Hepatocyte (in vitro differentiated cells): ENCODE measurements around the gene MAGEB6. TPM values are rescaled to one million over a fixed set of nuclear protein-coding genes. Genes with fewer than 3 reads are reported as not detected.
"Not testable (repeated sequence)": the region's sequence is repeated elsewhere in the genome, so short reads cannot be mapped to it uniquely, and the experiment has no call there.

ENCODE experiments used
- DNase-seq: peaks from one replicate; pipeline ENCODE4 v3.0.0-alpha.2; 2016; ENCODE audit warnings: low spot score
- H2AFZ ChIP-seq: fragments of 200-600 bp; sonication (generic); 2 replicates; pipeline ENCODE4 v1.6.0; 2016; ENCODE audit warnings: antibody characterized with exemption, mild to moderate bottlenecking
- H3K27ac ChIP-seq: fragments of 200-600 bp; sonication (generic); 2 replicates; pipeline ENCODE4 v1.5.1; 2016; ENCODE audit warnings: mild to moderate bottlenecking
- H3K27me3 ChIP-seq: fragments of 200-600 bp; sonication (generic); 2 replicates; pipeline ENCODE4 v1.6.1; 2016
- H3K36me3 ChIP-seq: fragments of 200-600 bp; sonication (generic); replicated peaks from 2 replicates; pipeline ENCODE4 v1.5.1; 2016; ENCODE audit warnings: low read depth; ENCODE audit not compliant: insufficient read depth
- H3K4me1 ChIP-seq: fragments of 200-600 bp; sonication (generic); 2 replicates; pipeline ENCODE4 v1.5.1; 2016; ENCODE audit warnings: mild to moderate bottlenecking, moderate library complexity; ENCODE audit not compliant: insufficient read depth
- H3K4me2 ChIP-seq: fragments of 200-600 bp; sonication (generic); 2 replicates; pipeline ENCODE4 v1.6.0; 2016
- H3K4me3 ChIP-seq: fragments of 200-600 bp; sonication (generic); 2 replicates; pipeline ENCODE4 v1.5.1; 2016; ENCODE audit warnings: mild to moderate bottlenecking
- H3K79me2 ChIP-seq: fragments of 200-600 bp; sonication (generic); 2 replicates; pipeline ENCODE4 v1.6.0; 2017; ENCODE audit warnings: mild to moderate bottlenecking
- H3K9me2 ChIP-seq: fragments of 200-600 bp; sonication (generic); replicated peaks from 2 replicates; pipeline ENCODE4 v1.6.0; 2017; ENCODE audit warnings: mild to moderate bottlenecking; ENCODE audit not compliant: insufficient read depth
- H3K9me3 ChIP-seq: fragments of 200-600 bp; sonication (generic); 2 replicates; pipeline ENCODE4 v1.5.1; 2016; ENCODE audit warnings: low read depth, mild to moderate bottlenecking
- H4K20me1 ChIP-seq: fragments of 200-600 bp; sonication (generic); 2 replicates; pipeline ENCODE4 v1.6.0; 2016; ENCODE audit warnings: mild to moderate bottlenecking; ENCODE audit not compliant: insufficient read depth, poor library complexity, severe bottlenecking
- CTCF ChIP-seq: fragments of 200-600 bp; sonication (generic); IDR thresholded peaks from 2 replicates; pipeline ENCODE4 v1.5.1; 2016; ENCODE audit warnings: antibody characterized with exemption, mild to moderate bottlenecking; ENCODE audit not compliant: poor library complexity
- EZH2 ChIP-seq: fragments of 200-600 bp; sonication (generic); IDR thresholded peaks from 2 replicates; pipeline ENCODE4 v1.6.1; 2016; ENCODE audit warnings: antibody characterized with exemption, mild to moderate bottlenecking, borderline replicate concordance
- EZH2phosphoT487 ChIP-seq: fragments of 200-600 bp; sonication (generic); IDR thresholded peaks from one replicate; pipeline ENCODE4 v1.6.1; 2018; ENCODE audit warnings: antibody characterized with exemption, mild to moderate bottlenecking, low read depth, moderate library complexity; ENCODE audit not compliant: unreplicated experiment, severe bottlenecking
- WGBS: methylation state at CpG from one replicate; pipeline ENCODE4 v1.1.6; 2016; ENCODE audit warnings: low lambda C conversion rate; ENCODE audit errors: missing lambda C conversion rate; 5-methylcytosine and 5-hydroxymethylcytosine counted together
- polyA plus RNA-seq: library from polyadenylated mRNA; unstranded; fragments of >200 nt; fragmentation: Nextera tagmentation; extraction: Ambion mirVana; gene quantifications from 2 replicates; pipeline ENCODE4 v1.2.1, GENCODE V29; 2016
- total RNA-seq: library from RNA; depleted of rRNA; stranded (reverse); fragments of >200 nt; gene quantifications from 2 replicates; pipeline ENCODE4 v1.2.3, GENCODE V29; 2014

Gene MAGEB6
- not detected in 2 replicates for total RNA-seq
- polyA plus RNA-seq: not detected in 2 replicates

GRCh38 chrX:26192204-26192603, at the start of gene MAGEB6:
Gene MAGEB6, plus strand, starts transcription at chrX:26192440. Its CDS starts 1,407 bp downstream, at chrX:26193847.
- no peak within 1 kb of the TSS for H2AFZ ChIP-seq
- 83% methylated on average over 17 of the region's 17 CpGs for WGBS

GRCh38 chrX:26146024-26146423, 46.2 kb upstream of the MAGEB6 start:
- H3K9me3 ChIP-seq: no peaks in the 10 kb centered on the region

More at GRCh38 chrX:26192204-26192603, at the start of gene MAGEB6:
- Histone ChIP-seq H3K79me2 (no peaks in the 10 kb centered on the region), H3K27ac (no peak within 1 kb of the TSS), H4K20me1 (no peaks in the 10 kb centered on the region), H3K9me3 (no peaks in the 10 kb centered on the region), H3K27me3 (no peaks in the 10 kb centered on the region), H3K4me3 (no peak within 1 kb of the TSS), H3K9me2 (no peaks in the 10 kb centered on the region), H3K4me1 (no peaks in the 10 kb centered on the region), H3K4me2 (no peak within 1 kb of the TSS), H3K36me3 (no peaks in the 10 kb centered on the region)
- DNase-seq: no peak
- no peak for TF ChIP-seq CTCF
- TF ChIP-seq EZH2: no peak
- no peak for TF ChIP-seq EZH2phosphoT487

GRCh38 chrX:26160301-26160700, 31.9 kb upstream of the MAGEB6 start, which contains the start of gene MAGEB6B:
Gene MAGEB6B, plus strand, starts transcription at chrX:26160601. Its CDS starts 0 bp downstream, at chrX:26160601.
- TF ChIP-seq CTCF: no peak
- TF ChIP-seq EZH2phosphoT487: no peak
- no peak for TF ChIP-seq EZH2
- no peak within 1 kb of the TSS for H3K27ac ChIP-seq
- no peak within 1 kb of the TSS for H2AFZ ChIP-seq
- H3K4me1 ChIP-seq: no peaks in the 10 kb centered on the region
- H3K36me3 ChIP-seq: no peaks in the 10 kb centered on the region
- no peaks in the 10 kb centered on the region for H3K79me2 ChIP-seq
- no peak within 1 kb of the TSS for H3K4me3 ChIP-seq
- H3K4me2 ChIP-seq: no peak within 1 kb of the TSS
- no peaks in the 10 kb centered on the region for H3K9me3 ChIP-seq
- H4K20me1 ChIP-seq: no peaks in the 10 kb centered on the region
- no peak for DNase-seq
- H3K27me3 ChIP-seq: no peaks in the 10 kb centered on the region
- no peaks in the 10 kb centered on the region for H3K9me2 ChIP-seq
- 93% methylated on average over 10 of the region's 10 CpGs for WGBS

More at GRCh38 chrX:26146024-26146423, 46.2 kb upstream of the MAGEB6 start:
- H3K4me2 ChIP-seq: no peak overlapping the region
- TF ChIP-seq CTCF: no peak
- DNase-seq: no peak
- no peaks in the 10 kb centered on the region for H3K27me3 ChIP-seq
- H4K20me1 ChIP-seq: no peaks in the 10 kb centered on the region
- no peak overlapping the region for H3K4me3 ChIP-seq
- no peaks in the 10 kb centered on the region for H3K79me2 ChIP-seq
- no peaks in the 10 kb centered on the region for H3K9me2 ChIP-seq
- no peak overlapping the region for H3K27ac ChIP-seq
- no peaks in the 10 kb centered on the region for H3K4me1 ChIP-seq
- WGBS: 37% methylated on average over 2 of the region's 2 CpGs
- H2AFZ ChIP-seq: no peak overlapping the region
- no peaks in the 10 kb centered on the region for H3K36me3 ChIP-seq

- Histone ChIP-seq H4K20me1 (no peaks in the 10 kb centered on the region), H3K9me2 (no peaks in the 10 kb centered on the region), H2AFZ (no peak overlapping the region), H3K36me3 (no peaks in the 10 kb centered on the region), H3K79me2 (no peaks in the 10 kb centered on the region), H3K4me3 (no peak overlapping the region), H3K4me2 (no peak overlapping the region), H3K27ac (no peak overlapping the region), H3K9me3 (no peaks in the 10 kb centered on the region), H3K27me3 (no peaks in the 10 kb centered on the region), H3K4me1 (no peaks in the 10 kb centered on the region)
- DNase-seq: no peak
- no peak for TF ChIP-seq CTCF
- no peak for TF ChIP-seq EZH2
- TF ChIP-seq EZH2phosphoT487: no peak
Measured at GRCh38 chrX:26203561-26203960, 11.3 kb downstream of the MAGEB6 start.

GRCh38 chrX:26204717-26205116, 12.5 kb downstream of the MAGEB6 start:
- not testable (repeated sequence) for H3K9me3 ChIP-seq, H4K20me1 ChIP-seq, H3K36me3 ChIP-seq

More at GRCh38 chrX:26204717-26205116, 12.5 kb downstream of the MAGEB6 start:
- not testable (repeated sequence) for H3K4me3 ChIP-seq, H3K79me2 ChIP-seq, H2AFZ ChIP-seq, H3K4me2 ChIP-seq, DNase-seq, H3K9me2 ChIP-seq, H3K4me1 ChIP-seq, H3K27ac ChIP-seq, H3K27me3 ChIP-seq
- WGBS: 92% methylated on average over 23 of the region's 27 CpGs
